Measurements from ENCODE around the gene SRGAP1. TPM values are rescaled to one million over a fixed set of nuclear protein-coding genes. Genes with fewer than 3 reads are reported as not detected.
A peak's percentile ranks its signal among the peaks of the same experiment; 100 is the strongest.
"Not testable (repeated sequence)": the region's sequence is repeated elsewhere in the genome, so short reads cannot be mapped to it uniquely, and the experiment has no call there.

Gene SRGAP1
- total RNA-seq, 1 donor from 2014 or later = 14.8 TPM

GRCh38 chr12:64027311-64027710 is 182.8 kb downstream of the SRGAP1 start:
- no peak overlapping the region for H3K27ac Mint-ChIP-seq (ENCODE audit: unreplicated experiment)
- TF ChIP-seq CTCF (conservative IDR thresholded peaks at IDR 0.05) = no peak
- H3K36me3 Mint-ChIP-seq (ENCODE audit: low read depth) = peaks cover 3% of the 10 kb centered on the region
- H3K4me1 Mint-ChIP-seq = peaks cover 32% of the 10 kb centered on the region
- DNase-seq (ENCODE audit: low read depth, low spot score) = no peak
- no peaks in the 10 kb centered on the region for H3K9me3 Mint-ChIP-seq
- no peak overlapping the region for H3K4me3 Mint-ChIP-seq
- no peaks in the 10 kb centered on the region for H3K27me3 Mint-ChIP-seq (ENCODE audit: low read depth)

- Mint-ChIP-seq H3K4me1 (peaks cover 32% of the 10 kb centered on the region), H3K9me3 (no peaks in the 10 kb centered on the region), H3K27ac (ENCODE audit: unreplicated experiment) (no peak overlapping the region), H3K4me3 (no peak overlapping the region), H3K27me3 (ENCODE audit: low read depth) (no peaks in the 10 kb centered on the region), H3K36me3 (ENCODE audit: low read depth) (peaks cover 3% of the 10 kb centered on the region)
- TF ChIP-seq CTCF (conservative IDR thresholded peaks at IDR 0.05) = no peak
- DNase-seq (ENCODE audit: low read depth, low spot score) = no peak
Observed at GRCh38 chr12:64028541-64028940, 184.0 kb downstream of the SRGAP1 start.

GRCh38 chr12:64029013-64029857 is 184.7 kb downstream of the SRGAP1 start:
- Mint-ChIP-seq H3K4me3 (no peak overlapping the region), H3K27ac (ENCODE audit: unreplicated experiment) (no peak overlapping the region), H3K27me3 (ENCODE audit: low read depth) (no peaks in the 10 kb centered on the region), H3K36me3 (ENCODE audit: low read depth) (peaks cover 3% of the 10 kb centered on the region), H3K4me1 (peaks cover 36% of the 10 kb centered on the region), H3K9me3 (no peaks in the 10 kb centered on the region)
- TF ChIP-seq CTCF (conservative IDR thresholded peaks at IDR 0.05) = no peak
- no peak for DNase-seq (ENCODE audit: low read depth, low spot score)

- Mint-ChIP-seq H3K4me3 (no peak overlapping the region), H3K4me1 (peaks cover 38% of the 10 kb centered on the region), H3K36me3 (ENCODE audit: low read depth) (peaks cover 3% of the 10 kb centered on the region), H3K27ac (ENCODE audit: unreplicated experiment) (no peak overlapping the region), H3K27me3 (ENCODE audit: low read depth) (no peaks in the 10 kb centered on the region), H3K9me3 (no peaks in the 10 kb centered on the region)
- TF ChIP-seq CTCF (conservative IDR thresholded peaks at IDR 0.05) = no peak
- DNase-seq (ENCODE audit: low read depth, low spot score) = no peak
Observed at GRCh38 chr12:64030155-64030554, 185.7 kb downstream of the SRGAP1 start.

GRCh38 chr12:64034056-64034455 is 189.6 kb downstream of the SRGAP1 start:
- not testable (repeated sequence) for H3K9me3 Mint-ChIP-seq; H3K4me3 Mint-ChIP-seq; DNase-seq (ENCODE audit: low read depth, low spot score); H3K36me3 Mint-ChIP-seq (ENCODE audit: low read depth); H3K27me3 Mint-ChIP-seq (ENCODE audit: low read depth)
- peaks cover 37% of the 10 kb centered on the region for H3K4me1 Mint-ChIP-seq
- H3K27ac Mint-ChIP-seq (ENCODE audit: unreplicated experiment) = peak overlapping the region; percentile 44

GRCh38 chr12:64034901-64035576 is 190.5 kb downstream of the SRGAP1 start:
- Mint-ChIP-seq H3K27me3 (ENCODE audit: low read depth) (no peaks in the 10 kb centered on the region), H3K4me1 (peaks cover 45% of the 10 kb centered on the region), H3K36me3 (ENCODE audit: low read depth) (no peaks in the 10 kb centered on the region), H3K27ac (ENCODE audit: unreplicated experiment) (no peak overlapping the region), H3K9me3 (peaks cover 2% of the 10 kb centered on the region), H3K4me3 (no peak overlapping the region)
- no peak for DNase-seq (ENCODE audit: low read depth, low spot score)
- TF ChIP-seq CTCF (conservative IDR thresholded peaks at IDR 0.05) = no peak
